ENCODE measurements around the gene PAEP. TPM values are rescaled to one million over a fixed set of nuclear protein-coding genes. Genes with fewer than 3 reads are reported as not detected.
"Not testable (repeated sequence)": the region's sequence is repeated elsewhere in the genome, so short reads cannot be mapped to it uniquely, and the experiment has no call there.

PAEP gene
- total RNA-seq, 1 experiment from 2014 or later = not detected

- DNase-seq (ENCODE audit: low read depth) = no peak
Observed at GRCh38 chr9:135526089-135526729, 35.3 kb upstream of the PAEP start.

DNA sequence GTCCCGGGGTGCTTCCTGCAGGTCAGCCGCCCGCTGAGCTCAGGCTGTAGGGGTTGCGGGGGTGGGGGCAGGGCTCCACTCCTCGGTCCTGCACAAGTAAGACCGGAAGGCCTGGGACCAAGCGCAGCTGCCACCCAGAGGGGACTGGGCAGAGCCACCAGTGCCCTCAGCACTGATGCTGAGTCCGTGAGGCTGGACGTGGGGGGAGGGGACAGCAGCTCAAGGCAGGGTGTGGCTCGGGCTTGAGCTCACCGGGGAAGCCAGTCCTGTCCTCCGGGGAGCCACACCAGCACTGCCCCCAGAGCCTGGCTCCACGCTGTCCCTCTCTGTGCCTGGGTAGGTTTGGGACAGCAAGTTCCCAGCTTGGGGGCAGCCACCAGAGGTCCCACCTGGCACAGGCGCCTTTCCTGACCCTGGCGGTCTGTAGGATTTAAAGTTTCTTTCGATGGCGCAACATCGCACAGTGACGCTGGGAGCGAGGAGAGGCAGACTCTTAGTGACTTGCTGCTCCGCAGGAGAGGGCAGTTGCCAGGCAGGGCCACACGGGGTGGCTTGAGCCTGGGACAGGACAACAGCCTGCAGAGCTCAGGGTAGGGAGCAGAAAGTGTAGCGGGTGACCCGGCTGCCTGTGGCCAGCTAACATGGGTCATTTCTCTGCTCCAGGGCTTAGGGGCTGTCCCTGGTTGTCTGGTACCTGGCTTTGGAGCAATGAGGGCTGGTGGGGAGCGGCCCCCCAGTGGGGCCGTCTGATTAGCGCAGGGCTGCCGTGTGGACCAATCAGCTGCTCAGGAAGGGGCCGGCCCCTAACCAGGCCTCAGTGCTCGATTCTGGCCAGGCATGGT lies 34.6 kb upstream of the PAEP start:
- no peak for DNase-seq (ENCODE audit: low read depth)

DNA sequence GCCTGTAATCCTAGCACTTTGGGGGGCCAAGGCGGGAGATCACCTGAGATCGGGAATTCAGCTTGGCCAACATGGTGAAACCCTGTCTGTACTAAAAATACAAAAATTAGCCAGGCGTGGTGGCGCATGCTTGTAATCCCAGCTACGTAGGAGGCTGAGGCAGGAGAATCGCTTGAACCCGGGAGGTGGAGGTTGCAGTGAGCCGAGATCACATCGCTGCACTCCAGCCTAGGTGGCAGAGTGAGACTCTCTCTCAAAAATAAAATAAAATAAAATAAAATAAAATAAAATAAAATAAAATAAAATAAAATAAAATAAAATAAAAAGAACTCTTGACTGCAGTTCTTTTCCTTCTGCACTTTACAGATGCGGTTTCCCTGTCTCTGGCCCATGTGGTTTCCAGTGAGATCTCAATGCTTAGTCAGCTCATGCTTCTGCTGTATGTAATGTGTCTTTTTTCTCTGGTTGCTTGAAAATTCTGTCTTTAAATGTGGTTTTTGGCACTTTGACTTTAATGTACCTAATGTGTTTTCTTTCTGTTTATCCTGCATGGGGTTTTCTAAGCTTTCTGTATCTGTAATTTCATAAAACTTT lies 32.6 kb upstream of the PAEP start:
- DNase-seq (ENCODE audit: low read depth) = not testable (repeated sequence)

DNA sequence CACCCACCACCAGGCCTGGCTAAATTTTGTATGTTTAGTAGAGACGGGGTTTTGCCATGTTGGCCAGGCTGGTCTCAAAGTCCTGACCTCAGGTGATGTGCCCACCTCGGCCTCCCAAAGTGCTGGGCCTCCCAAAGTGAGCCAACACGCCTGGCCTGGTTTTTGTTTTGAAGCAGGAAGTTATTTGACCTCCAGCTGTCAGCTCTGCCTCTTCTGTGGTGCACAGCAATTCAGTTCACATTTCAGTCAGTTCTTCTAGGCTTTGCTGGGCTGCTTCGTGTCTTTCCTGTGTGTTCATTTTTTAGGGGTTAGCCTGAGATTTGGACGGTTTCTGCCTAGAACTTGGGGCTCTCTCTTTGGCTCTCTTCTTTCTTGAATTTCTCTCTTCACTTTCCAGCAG lies 31.4 kb upstream of the PAEP start:
- no peak for DNase-seq (ENCODE audit: low read depth)

DNA sequence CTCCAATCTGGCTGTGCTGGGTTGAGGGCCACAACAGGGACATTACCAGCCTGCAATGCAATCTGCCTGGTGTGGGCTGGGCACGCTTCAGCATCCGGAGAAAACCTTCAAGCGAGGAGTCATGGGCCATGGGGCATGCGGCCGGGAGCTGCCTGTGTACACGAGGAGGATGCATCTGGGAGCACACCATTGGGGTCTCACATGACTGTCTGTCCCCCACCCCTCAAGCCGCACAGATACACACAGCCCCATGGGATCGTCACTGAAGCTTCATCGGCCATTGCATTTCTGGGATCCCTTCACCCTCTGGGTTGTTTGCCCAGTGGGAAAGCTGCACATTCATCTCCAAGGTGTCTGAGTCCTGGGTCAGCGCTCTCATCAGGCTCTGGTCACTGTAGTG lies 30.5 kb upstream of the PAEP start:
- no peak for DNase-seq (ENCODE audit: low read depth)

GRCh38 chr9:135533113-135533512 lies 28.4 kb upstream of the PAEP start:
- DNase-seq (ENCODE audit: low read depth) = no peak

- no peak for DNase-seq (ENCODE audit: low read depth)
Observed at GRCh38 chr9:135533674-135534073, 27.9 kb upstream of the PAEP start.

DNA sequence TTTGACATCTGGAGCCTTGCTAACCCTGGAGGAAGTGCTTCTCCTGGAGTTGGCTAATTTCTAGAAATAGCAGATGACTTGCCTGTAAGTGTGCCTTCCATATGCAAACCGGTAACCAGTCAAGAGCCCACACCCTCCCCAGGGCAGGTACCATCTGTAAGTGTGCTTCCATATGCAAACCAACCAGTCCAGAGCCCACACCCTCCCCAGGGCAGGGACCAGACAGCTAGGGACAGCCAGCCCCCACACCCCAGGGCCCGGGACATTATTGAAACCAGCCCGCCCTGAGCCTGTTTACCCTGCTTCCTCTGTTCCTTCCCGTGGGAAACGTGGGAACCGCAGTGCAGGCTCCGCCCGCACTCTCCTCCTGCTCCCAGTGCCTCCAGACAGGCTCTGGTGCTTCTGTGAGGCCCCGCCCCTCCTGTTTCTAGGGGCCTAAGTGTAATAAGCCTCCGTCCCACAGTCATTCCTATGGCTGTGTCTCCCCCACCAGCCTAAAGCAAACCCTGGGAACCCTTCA lies 27.3 kb upstream of the PAEP start:
- peak; percentile 41 for DNase-seq (ENCODE audit: low read depth)

DNA sequence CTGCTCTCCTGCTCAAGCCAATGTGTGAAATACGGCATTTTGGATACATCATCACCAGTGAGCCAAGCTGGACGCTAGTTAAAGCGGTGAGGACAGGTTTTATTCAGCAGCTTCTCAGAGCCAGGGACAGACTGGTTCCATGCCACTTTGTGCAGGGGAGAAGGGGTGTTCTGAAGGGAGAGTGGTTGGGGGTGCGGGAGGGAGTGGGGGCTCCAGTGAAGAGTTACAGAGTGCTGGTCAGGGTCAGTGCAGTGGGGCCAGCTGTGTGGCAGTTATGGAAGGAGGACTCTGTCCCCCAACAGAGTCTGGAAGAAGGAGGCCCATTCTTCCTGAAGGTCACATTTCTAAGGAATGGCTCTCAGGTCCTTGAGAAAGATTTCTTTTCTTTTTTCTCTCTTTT lies 26.7 kb upstream of the PAEP start:
- not testable (repeated sequence) for DNase-seq (ENCODE audit: low read depth)

GRCh38 chr9:135535631-135536030 lies 25.9 kb upstream of the PAEP start:
- not testable (repeated sequence) for DNase-seq (ENCODE audit: low read depth)

DNA sequence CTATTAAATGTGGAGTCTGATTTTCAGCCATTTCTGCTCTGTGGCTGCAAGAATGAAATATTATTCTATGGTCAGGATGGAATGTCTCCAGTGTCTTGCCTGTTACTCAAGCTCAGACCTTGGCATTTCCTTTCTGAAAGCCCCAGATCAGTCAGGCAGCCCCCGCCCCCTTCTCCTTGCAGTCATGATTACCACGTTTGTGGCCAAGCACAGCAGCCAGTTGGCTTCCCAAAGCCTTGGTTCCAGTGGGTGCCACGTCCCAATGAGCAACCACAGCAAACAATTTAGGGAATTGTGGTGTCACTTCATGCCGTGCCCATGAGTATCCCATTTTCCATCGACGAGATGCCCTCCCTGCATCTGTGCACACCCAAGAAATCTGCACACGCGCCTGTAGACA lies 25.3 kb upstream of the PAEP start:
- peak; percentile 72 for DNase-seq (ENCODE audit: low read depth)

GRCh38 chr9:135543262-135543894 lies 18.2 kb upstream of the PAEP start:
- DNase-seq (ENCODE audit: low read depth) = peak; percentile 74

DNA sequence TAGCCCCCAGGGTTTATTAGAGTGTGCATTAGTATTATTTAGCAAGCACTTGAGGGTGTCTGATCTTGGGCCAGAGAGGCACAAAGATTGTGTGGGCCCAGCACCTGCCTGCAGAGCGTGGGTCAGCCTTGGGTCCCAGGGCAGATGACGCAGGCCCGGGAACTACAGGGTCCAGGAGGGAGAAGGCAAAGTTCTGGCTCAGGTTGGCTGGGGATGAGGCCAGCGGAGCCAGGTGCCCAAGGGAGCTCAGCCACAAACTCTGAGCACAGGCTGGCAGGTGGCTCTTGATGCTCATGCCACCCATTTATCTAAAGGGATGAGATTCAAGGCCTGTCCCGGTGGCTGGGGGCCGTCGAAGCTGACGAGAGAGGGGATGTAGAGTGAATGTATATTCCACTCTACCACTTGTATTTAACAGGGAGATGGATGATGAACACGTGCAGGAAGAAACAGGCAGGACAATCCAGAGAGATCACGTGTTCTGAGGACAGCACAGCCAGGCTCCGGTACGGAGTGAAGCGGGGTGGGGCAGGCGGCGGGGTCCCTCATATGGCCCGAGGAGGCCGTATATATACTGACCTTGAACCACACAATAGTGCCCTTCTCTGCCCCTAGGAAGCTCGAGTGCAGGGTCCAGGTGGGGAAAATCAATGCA lies 16.4 kb upstream of the PAEP start:
- no peak for DNase-seq (ENCODE audit: low read depth)

GRCh38 chr9:135545646-135546176 lies 15.8 kb upstream of the PAEP start, which contains the start of gene OBP2A:
Gene OBP2A (plus strand): TSS chr9:135546126. CDS start chr9:135546181, 55 bp downstream.
- not testable (repeated sequence) for DNase-seq (ENCODE audit: low read depth)

GRCh38 chr9:135546792-135547617 lies 14.6 kb upstream of the PAEP start:
- not testable (repeated sequence) for DNase-seq (ENCODE audit: low read depth)

- DNase-seq (ENCODE audit: low read depth) = no peak
Observed at GRCh38 chr9:135547756-135548736, 13.5 kb upstream of the PAEP start.

DNA sequence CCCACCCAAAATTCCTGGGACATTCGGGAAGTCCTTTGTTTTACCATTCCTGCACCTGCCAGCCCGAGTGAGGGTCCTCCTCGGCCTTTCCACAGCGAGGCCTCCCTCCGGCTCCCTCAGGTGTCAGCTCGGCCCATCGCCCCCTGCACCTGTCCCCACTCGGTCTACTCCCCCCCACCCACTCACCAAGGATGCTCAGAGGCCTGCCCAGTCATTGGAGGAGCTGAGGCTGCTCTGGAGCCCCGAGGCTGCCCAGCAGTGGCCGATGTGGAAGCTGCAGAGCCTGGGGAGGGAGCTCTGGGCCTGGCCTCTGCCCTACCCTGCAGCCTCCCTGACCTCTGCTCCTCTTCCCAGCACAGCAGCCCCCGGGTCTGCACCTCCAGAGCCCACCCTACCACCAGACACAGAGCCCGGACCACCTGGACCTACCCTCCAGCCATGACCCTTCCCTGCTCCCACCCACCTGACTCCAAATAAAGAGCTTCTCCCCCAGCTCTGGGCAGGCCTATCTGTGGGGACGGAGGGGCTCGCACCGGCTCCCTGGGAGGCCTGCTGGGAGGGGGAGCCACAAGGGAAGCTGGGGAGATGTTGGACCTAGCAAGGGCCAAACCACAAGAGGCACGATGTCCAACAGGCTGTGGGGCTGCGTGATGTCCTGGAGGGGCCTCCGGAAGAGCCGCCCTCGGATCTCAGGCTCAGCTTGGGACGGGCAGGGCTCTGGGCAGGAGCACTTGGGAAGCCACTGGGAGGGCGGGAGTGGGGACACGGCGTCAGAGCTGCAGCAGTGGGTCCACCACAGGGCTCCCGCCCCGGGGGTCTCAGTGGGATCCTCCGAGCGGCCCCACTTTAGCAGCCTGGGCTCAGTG lies 11.8 kb upstream of the PAEP start:
- DNase-seq (ENCODE audit: low read depth) = not testable (repeated sequence)

- DNase-seq (ENCODE audit: low read depth) = no peak
Observed at GRCh38 chr9:135550344-135550918, 11.1 kb upstream of the PAEP start.
